ENCODE results near the gene FAM83G.

FAM83G gene

DNA sequence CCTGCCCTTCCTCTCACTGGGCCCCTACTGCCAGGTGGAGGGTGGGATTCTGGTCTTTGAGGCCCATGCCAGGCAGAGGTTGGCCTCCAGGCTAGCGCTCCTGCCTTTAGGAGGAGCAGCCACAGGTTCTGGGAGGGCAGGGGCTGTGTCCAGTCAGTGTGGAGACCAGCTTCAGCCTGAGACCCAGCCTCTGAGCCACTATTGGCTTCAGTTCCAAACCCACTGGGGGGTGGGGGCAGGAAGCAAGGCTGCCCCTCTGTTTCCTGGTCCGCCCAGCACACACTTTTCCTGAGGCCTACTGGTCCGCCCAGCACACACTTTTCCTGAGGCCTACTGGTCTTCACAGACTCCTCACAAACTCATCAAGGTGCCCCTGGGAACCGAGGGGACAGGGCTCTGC, 36.2 kb downstream of the FAM83G start:
- ATAC-seq = no peak
- TF ChIP-seq, protein P1, sequence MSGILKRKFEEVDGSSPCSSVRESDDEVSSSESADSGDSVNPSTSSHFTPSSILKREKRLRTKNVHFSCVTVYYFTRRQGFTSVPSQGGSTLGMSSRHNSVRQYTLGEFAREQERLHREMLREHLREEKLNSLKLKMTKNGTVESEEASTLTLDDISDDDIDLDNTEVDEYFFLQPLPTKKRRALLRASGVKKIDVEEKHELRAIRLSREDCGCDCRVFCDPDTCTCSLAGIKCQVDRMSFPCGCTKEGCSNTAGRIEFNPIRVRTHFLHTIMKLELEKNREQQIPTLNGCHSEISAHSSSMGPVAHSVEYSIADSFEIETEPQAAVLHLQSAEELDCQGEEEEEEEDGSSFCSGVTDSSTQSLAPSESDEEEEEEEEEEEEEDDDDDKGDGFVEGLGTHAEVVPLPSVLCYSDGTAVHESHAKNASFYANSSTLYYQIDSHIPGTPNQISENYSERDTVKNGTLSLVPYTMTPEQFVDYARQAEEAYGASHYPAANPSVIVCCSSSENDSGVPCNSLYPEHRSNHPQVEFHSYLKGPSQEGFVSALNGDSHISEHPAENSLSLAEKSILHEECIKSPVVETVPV (CRISPR knock-in tag; IDR thresholded peaks at IDR 0.05) = no peak
- no peak for TF ChIP-seq ZNF565 (CRISPR knock-in tag; conservative IDR thresholded peaks at IDR 0.05; ENCODE audit: low read depth)
- no peak for TF ChIP-seq SNAI2 (CRISPR knock-in tag; IDR thresholded peaks at IDR 0.05)
- no peak for TF ChIP-seq ISL1 (CRISPR knock-in tag; IDR thresholded peaks at IDR 0.05)
- TF ChIP-seq, protein P2, sequence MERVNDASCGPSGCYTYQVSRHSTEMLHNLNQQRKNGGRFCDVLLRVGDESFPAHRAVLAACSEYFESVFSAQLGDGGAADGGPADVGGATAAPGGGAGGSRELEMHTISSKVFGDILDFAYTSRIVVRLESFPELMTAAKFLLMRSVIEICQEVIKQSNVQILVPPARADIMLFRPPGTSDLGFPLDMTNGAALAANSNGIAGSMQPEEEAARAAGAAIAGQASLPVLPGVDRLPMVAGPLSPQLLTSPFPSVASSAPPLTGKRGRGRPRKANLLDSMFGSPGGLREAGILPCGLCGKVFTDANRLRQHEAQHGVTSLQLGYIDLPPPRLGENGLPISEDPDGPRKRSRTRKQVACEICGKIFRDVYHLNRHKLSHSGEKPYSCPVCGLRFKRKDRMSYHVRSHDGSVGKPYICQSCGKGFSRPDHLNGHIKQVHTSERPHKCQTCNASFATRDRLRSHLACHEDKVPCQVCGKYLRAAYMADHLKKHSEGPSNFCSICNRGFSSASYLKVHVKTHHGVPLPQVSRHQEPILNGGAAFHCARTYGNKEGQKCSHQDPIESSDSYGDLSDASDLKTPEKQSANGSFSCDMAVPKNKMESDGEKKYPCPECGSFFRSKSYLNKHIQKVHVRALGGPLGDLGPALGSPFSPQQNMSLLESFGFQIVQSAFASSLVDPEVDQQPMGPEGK (CRISPR knock-in tag; IDR thresholded peaks at IDR 0.05; ENCODE audit: borderline replicate concordance) = no peak
- TF ChIP-seq ZFP30 (CRISPR knock-in tag; IDR thresholded peaks at IDR 0.05) = no peak
- no peak for TF ChIP-seq ZFP3 (CRISPR knock-in tag; IDR thresholded peaks at IDR 0.05)
- TF ChIP-seq ESRRG (CRISPR knock-in tag; IDR thresholded peaks at IDR 0.05) = no peak
- TF ChIP-seq, protein P3, sequence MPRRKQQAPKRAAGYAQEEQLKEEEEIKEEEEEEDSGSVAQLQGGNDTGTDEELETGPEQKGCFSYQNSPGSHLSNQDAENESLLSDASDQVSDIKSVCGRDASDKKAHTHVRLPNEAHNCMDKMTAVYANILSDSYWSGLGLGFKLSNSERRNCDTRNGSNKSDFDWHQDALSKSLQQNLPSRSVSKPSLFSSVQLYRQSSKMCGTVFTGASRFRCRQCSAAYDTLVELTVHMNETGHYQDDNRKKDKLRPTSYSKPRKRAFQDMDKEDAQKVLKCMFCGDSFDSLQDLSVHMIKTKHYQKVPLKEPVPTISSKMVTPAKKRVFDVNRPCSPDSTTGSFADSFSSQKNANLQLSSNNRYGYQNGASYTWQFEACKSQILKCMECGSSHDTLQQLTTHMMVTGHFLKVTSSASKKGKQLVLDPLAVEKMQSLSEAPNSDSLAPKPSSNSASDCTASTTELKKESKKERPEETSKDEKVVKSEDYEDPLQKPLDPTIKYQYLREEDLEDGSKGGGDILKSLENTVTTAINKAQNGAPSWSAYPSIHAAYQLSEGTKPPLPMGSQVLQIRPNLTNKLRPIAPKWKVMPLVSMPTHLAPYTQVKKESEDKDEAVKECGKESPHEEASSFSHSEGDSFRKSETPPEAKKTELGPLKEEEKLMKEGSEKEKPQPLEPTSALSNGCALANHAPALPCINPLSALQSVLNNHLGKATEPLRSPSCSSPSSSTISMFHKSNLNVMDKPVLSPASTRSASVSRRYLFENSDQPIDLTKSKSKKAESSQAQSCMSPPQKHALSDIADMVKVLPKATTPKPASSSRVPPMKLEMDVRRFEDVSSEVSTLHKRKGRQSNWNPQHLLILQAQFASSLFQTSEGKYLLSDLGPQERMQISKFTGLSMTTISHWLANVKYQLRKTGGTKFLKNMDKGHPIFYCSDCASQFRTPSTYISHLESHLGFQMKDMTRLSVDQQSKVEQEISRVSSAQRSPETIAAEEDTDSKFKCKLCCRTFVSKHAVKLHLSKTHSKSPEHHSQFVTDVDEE (CRISPR knock-in tag; IDR thresholded peaks at IDR 0.05) = no peak
- no peak for TF ChIP-seq GLIS3 (CRISPR knock-in tag; IDR thresholded peaks at IDR 0.05)
- TF ChIP-seq TCF4 (CRISPR knock-in tag; IDR thresholded peaks at IDR 0.05; ENCODE audit: borderline replicate concordance) = no peak
- TF ChIP-seq RARB (CRISPR knock-in tag; IDR thresholded peaks at IDR 0.05) = no peak
- no peak for TF ChIP-seq TOX (CRISPR knock-in tag; IDR thresholded peaks at IDR 0.05; ENCODE audit: borderline replicate concordance)
- no peak for TF ChIP-seq ZNF8 (CRISPR knock-in tag; IDR thresholded peaks at IDR 0.05)
- TF ChIP-seq ZC3H10 (CRISPR knock-in tag; IDR thresholded peaks at IDR 0.05) = no peak
- TF ChIP-seq, protein P4, sequence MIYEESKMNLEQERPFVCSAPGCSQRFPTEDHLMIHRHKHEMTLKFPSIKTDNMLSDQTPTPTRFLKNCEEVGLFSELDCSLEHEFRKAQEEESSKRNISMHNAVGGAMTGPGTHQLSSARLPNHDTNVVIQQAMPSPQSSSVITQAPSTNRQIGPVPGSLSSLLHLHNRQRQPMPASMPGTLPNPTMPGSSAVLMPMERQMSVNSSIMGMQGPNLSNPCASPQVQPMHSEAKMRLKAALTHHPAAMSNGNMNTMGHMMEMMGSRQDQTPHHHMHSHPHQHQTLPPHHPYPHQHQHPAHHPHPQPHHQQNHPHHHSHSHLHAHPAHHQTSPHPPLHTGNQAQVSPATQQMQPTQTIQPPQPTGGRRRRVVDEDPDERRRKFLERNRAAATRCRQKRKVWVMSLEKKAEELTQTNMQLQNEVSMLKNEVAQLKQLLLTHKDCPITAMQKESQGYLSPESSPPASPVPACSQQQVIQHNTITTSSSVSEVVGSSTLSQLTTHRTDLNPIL (CRISPR knock-in tag; IDR thresholded peaks at IDR 0.05; ENCODE audit: low read depth) = no peak
- TF ChIP-seq, protein P5, sequence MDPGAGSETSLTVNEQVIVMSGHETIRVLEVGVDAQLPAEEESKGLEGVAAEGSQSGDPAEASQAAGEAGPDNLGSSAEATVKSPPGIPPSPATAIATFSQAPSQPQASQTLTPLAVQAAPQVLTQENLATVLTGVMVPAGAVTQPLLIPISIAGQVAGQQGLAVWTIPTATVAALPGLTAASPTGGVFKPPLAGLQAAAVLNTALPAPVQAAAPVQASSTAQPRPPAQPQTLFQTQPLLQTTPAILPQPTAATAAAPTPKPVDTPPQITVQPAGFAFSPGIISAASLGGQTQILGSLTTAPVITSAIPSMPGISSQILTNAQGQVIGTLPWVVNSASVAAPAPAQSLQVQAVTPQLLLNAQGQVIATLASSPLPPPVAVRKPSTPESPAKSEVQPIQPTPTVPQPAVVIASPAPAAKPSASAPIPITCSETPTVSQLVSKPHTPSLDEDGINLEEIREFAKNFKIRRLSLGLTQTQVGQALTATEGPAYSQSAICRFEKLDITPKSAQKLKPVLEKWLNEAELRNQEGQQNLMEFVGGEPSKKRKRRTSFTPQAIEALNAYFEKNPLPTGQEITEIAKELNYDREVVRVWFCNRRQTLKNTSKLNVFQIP (CRISPR knock-in tag; IDR thresholded peaks at IDR 0.05; ENCODE audit: borderline replicate concordance, low read depth) = no peak
- TF ChIP-seq ARNTL (CRISPR knock-in tag; IDR thresholded peaks at IDR 0.05; ENCODE audit: borderline replicate concordance, low read depth) = no peak
- TF ChIP-seq PPARA (CRISPR knock-in tag; IDR thresholded peaks at IDR 0.05; ENCODE audit: borderline replicate concordance) = no peak
- no peak for TF ChIP-seq BACH2 (CRISPR knock-in tag; IDR thresholded peaks at IDR 0.05; ENCODE audit: borderline replicate concordance)

DNA sequence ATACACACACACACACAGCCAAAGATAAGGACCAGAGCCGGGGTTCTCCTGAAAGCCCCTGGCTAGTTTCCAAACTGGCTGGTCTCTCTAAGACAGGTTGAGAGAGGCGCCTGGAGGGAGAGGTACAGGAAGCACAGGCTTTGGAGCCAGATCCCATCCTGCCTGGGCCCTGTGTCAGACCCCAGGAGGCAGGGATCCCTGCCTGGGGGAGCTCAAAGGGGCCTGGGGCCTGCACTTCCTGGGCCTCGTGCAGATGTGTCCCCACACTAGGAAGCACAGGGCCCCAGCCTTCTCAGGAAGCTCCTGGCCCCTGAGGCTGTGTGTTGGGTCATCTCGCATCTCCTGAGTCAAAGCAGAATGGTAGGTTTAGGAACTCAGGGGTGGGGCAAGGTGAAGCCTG, 36.6 kb downstream of the FAM83G start:
- TF ChIP-seq ZFP3 (CRISPR knock-in tag; IDR thresholded peaks at IDR 0.05) = no peak
- no peak for TF ChIP-seq ZNF8 (CRISPR knock-in tag; IDR thresholded peaks at IDR 0.05)
- TF ChIP-seq OSR1 (CRISPR knock-in tag; IDR thresholded peaks at IDR 0.05) = no peak
- TF ChIP-seq, protein P3 (CRISPR knock-in tag; IDR thresholded peaks at IDR 0.05) = no peak
- no peak for TF ChIP-seq PPARA (CRISPR knock-in tag; IDR thresholded peaks at IDR 0.05; ENCODE audit: borderline replicate concordance)
- TF ChIP-seq RARB (CRISPR knock-in tag; IDR thresholded peaks at IDR 0.05) = no peak
- TF ChIP-seq, protein P2 (CRISPR knock-in tag; IDR thresholded peaks at IDR 0.05; ENCODE audit: borderline replicate concordance) = no peak
- peak; percentile 3; the same call in 2 of the 3 replicates for ATAC-seq

Data from SK-N-SH treated with all-trans-retinoic acid at 6 μM for 48 hours (cell line).